HepG2 (cell line): ENCODE measurements around the gene MST1. TPM values are rescaled to one million over a fixed set of nuclear protein-coding genes. Genes with fewer than 3 reads are reported as not detected.

Experiments used
- AGO2 ChIP-seq: fragments of 200-400 bp; formaldehyde crosslinking; optimal IDR thresholded peaks from 2 replicates; pipeline ENCODE3; 2017; ENCODE audit warnings: mild to moderate bottlenecking, low read depth, low read length, moderate library complexity
- ATF2 ChIP-seq: sonication (generic); formaldehyde crosslinking; IDR thresholded peaks from 2 replicates; pipeline ENCODE4 v1.4.0; 2020; ENCODE audit warnings: missing genetic modification reagents
- ETV5 ChIP-seq: IDR thresholded peaks from 2 replicates; pipeline ENCODE4 v1.6.1; 2018; ENCODE audit warnings: missing biosample characterization, missing genetic modification reagents, inconsistent platforms, borderline replicate concordance
- EZH2 ChIP-seq: conservative IDR thresholded peaks from 2 replicates; pipeline ENCODE4 v1.6.1; 2012; ENCODE audit warnings: mild to moderate bottlenecking, low read depth, low read length, moderate library complexity
- GABPA ChIP-seq, 2 experiments: IDR thresholded peaks; 2 replicates each; pipeline ENCODE4 v1.6.1; 2011 to 2016; ENCODE audit warnings: low read depth in 2 of 2, low read length in 1 of 2, missing biosample characterization in 1 of 2, missing genetic modification characterization in 1 of 2
- KLF16 ChIP-seq, 2 experiments: sonication (generic) in 1 of 2; formaldehyde crosslinking in 1 of 2; IDR thresholded peaks; 2 replicates each; pipeline versions ENCODE4 v1.6.1 to v1.8.0; 2016 to 2023; ENCODE audit warnings: missing genetic modification reagents in 2 of 2, missing compliant biosample characterization in 1 of 2
- KMT2B ChIP-seq: IDR thresholded peaks from 2 replicates; pipeline ENCODE4 v1.6.1; 2016; ENCODE audit warnings: missing genetic modification reagents, missing compliant biosample characterization
- PAF1 ChIP-seq: IDR thresholded peaks from 2 replicates; pipeline ENCODE4 v1.6.1; 2016; ENCODE audit warnings: missing genetic modification reagents, missing compliant biosample characterization
- PHF5A ChIP-seq: IDR thresholded peaks from one replicate; pipeline ENCODE4 v1.6.1; 2018; ENCODE audit warnings: low read depth, missing genetic modification reagents; ENCODE audit not compliant: unreplicated experiment
- RFXAP ChIP-seq: sonication (generic); formaldehyde crosslinking; IDR thresholded peaks from 2 replicates; pipeline ENCODE4 v1.4.0; 2020; ENCODE audit warnings: missing genetic modification reagents, borderline replicate concordance
- SMAD3 ChIP-seq: sonication (generic); formaldehyde crosslinking; IDR thresholded peaks from 2 replicates; pipeline ENCODE4 v1.4.0; 2020; ENCODE audit warnings: missing genetic modification reagents
- STAG1 ChIP-seq: sonication (generic); formaldehyde crosslinking; IDR thresholded peaks from 2 replicates; pipeline ENCODE4 v1.4.0; 2020; ENCODE audit warnings: missing genetic modification reagents
- YEATS2 ChIP-seq: sonication (generic); formaldehyde crosslinking; IDR thresholded peaks from 2 replicates; pipeline ENCODE4 v1.4.0; 2020; ENCODE audit warnings: missing genetic modification reagents, borderline replicate concordance
- ZBTB7B ChIP-seq: sonication (generic); formaldehyde crosslinking; IDR thresholded peaks from 2 replicates; pipeline ENCODE4 v1.4.0; 2020; ENCODE audit warnings: missing genetic modification reagents
- ZNF260 ChIP-seq: sonication (generic); formaldehyde crosslinking; IDR thresholded peaks from 2 replicates; pipeline ENCODE4 v1.4.0; 2020; ENCODE audit warnings: missing genetic modification reagents, low read depth, mild to moderate bottlenecking, borderline replicate concordance
- ZNF550 ChIP-seq: sonication (generic); formaldehyde crosslinking; IDR thresholded peaks from 2 replicates; pipeline ENCODE4 v1.4.0; 2020; ENCODE audit warnings: mild to moderate bottlenecking, missing genetic modification reagents, borderline replicate concordance
- ZNF891 ChIP-seq: sonication (generic); formaldehyde crosslinking; IDR thresholded peaks from 2 replicates; pipeline ENCODE4 v1.5.0; 2020; ENCODE audit warnings: mild to moderate bottlenecking, missing genetic modification reagents
- polyA plus RNA-seq, 8 experiments: library from polyadenylated mRNA; depleted of rRNA in 3 of 8; stranded (reverse) in 7 of 8; unstranded in 1 of 8; fragments of >200 nt; fragmentation: Illumina TruSeq in 4 of 8; extraction: Trizol in 4 of 8; gene quantifications; 2 replicates each; pipeline versions ENCODE4 v1.2.1 to v1.2.3, GENCODE V29; 2011 to 2016; ENCODE audit warnings: low read depth in 4 of 8, missing spikeins in 1 of 8, mixed read lengths in 1 of 8; ENCODE audit not compliant: insufficient read depth in 1 of 8
- total RNA-seq, 5 experiments: library from RNA; depleted of rRNA; stranded (reverse); fragments of >200 nt; fragmentation: Illumina TruSeq; extraction: Trizol; gene quantifications; 2 replicates each; pipeline ENCODE4 v1.2.3, GENCODE V29; 2016; ENCODE audit warnings: low read depth in 1 of 5
- TF ChIP-seq, protein P1 (sequence below): sonication (generic); formaldehyde crosslinking; IDR thresholded peaks from 2 replicates; pipeline ENCODE4 v1.4.0; 2020; ENCODE audit warnings: mild to moderate bottlenecking, missing genetic modification reagents
- TF ChIP-seq, protein P2 (sequence below): sonication (generic); formaldehyde crosslinking; IDR thresholded peaks from 2 replicates; pipeline ENCODE4 v1.5.1; 2020; ENCODE audit warnings: missing genetic modification reagents, mild to moderate bottlenecking, borderline replicate concordance
- TF ChIP-seq, protein P3 (sequence below): sonication (generic); formaldehyde crosslinking; IDR thresholded peaks from 2 replicates; pipeline ENCODE4 v1.9.0; 2021; ENCODE audit warnings: missing genetic modification reagents, mild to moderate bottlenecking, borderline replicate concordance
- TF ChIP-seq, protein P4 (sequence below): sonication (generic); formaldehyde crosslinking; IDR thresholded peaks from 2 replicates; pipeline ENCODE4 v1.5.0; 2020; ENCODE audit warnings: missing genetic modification reagents

MST1 gene
- total and polyA plus RNA-seq, 2 of the 13 experiments (the other 11 are each of a cell fraction or from before 2014, with no cell fraction given): 189 to 452 TPM

- peak in 1 of 2 experiments; percentile 69; a peak in 1 of 4 replicates for TF ChIP-seq KLF16 (CRISPR knock-in tag; IDR thresholded peaks at IDR 0.05)
- peak; percentile 69; the same call in 1 of the 2 replicates for TF ChIP-seq YEATS2 (CRISPR knock-in tag)
- no peak for TF ChIP-seq EZH2
- TF ChIP-seq ZNF891 (CRISPR knock-in tag): no peak
- no peak for TF ChIP-seq AGO2
- TF ChIP-seq ZNF260: no peak
- TF ChIP-seq PHF5A (CRISPR knock-in tag): peak; percentile 82
- TF ChIP-seq RFXAP: no peak
- TF ChIP-seq, protein P1, sequence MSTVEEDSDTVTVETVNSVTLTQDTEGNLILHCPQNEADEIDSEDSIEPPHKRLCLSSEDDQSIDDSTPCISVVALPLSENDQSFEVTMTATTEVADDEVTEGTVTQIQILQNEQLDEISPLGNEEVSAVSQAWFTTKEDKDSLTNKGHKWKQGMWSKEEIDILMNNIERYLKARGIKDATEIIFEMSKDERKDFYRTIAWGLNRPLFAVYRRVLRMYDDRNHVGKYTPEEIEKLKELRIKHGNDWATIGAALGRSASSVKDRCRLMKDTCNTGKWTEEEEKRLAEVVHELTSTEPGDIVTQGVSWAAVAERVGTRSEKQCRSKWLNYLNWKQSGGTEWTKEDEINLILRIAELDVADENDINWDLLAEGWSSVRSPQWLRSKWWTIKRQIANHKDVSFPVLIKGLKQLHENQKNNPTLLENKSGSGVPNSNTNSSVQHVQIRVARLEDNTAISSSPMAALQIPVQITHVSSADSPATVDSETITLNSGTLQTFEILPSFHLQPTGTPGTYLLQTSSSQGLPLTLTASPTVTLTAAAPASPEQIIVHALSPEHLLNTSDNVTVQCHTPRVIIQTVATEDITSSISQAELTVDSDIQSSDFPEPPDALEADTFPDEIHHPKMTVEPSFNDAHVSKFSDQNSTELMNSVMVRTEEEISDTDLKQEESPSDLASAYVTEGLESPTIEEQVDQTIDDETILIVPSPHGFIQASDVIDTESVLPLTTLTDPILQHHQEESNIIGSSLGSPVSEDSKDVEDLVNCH: no peak
- TF ChIP-seq PAF1 (CRISPR knock-in tag): no peak
- TF ChIP-seq GABPA (IDR thresholded peaks at IDR 0.05; ENCODE audit: low read depth, low read length): no peak
- TF ChIP-seq GABPA (CRISPR knock-in tag; IDR thresholded peaks at IDR 0.05; ENCODE audit: low read depth): no peak
- TF ChIP-seq ZBTB7B (CRISPR knock-in tag): peak; percentile 91
- peak; percentile 53 for TF ChIP-seq STAG1 (CRISPR knock-in tag)
- TF ChIP-seq KMT2B (CRISPR knock-in tag): 0 out of 2 replicates have a peak, but pooled peaks have one; percentile 31
- peak; percentile 59; the same call in 1 of the 2 replicates for TF ChIP-seq ATF2 (CRISPR knock-in tag)
- TF ChIP-seq, protein P2, sequence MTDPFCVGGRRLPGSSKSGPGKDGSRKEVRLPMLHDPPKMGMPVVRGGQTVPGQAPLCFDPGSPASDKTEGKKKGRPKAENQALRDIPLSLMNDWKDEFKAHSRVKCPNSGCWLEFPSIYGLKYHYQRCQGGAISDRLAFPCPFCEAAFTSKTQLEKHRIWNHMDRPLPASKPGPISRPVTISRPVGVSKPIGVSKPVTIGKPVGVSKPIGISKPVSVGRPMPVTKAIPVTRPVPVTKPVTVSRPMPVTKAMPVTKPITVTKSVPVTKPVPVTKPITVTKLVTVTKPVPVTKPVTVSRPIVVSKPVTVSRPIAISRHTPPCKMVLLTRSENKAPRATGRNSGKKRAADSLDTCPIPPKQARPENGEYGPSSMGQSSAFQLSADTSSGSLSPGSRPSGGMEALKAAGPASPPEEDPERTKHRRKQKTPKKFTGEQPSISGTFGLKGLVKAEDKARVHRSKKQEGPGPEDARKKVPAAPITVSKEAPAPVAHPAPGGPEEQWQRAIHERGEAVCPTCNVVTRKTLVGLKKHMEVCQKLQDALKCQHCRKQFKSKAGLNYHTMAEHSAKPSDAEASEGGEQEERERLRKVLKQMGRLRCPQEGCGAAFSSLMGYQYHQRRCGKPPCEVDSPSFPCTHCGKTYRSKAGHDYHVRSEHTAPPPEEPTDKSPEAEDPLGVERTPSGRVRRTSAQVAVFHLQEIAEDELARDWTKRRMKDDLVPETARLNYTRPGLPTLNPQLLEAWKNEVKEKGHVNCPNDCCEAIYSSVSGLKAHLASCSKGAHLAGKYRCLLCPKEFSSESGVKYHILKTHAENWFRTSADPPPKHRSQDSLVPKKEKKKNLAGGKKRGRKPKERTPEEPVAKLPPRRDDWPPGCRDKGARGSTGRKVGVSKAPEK: no peak
- TF ChIP-seq, protein P3, sequence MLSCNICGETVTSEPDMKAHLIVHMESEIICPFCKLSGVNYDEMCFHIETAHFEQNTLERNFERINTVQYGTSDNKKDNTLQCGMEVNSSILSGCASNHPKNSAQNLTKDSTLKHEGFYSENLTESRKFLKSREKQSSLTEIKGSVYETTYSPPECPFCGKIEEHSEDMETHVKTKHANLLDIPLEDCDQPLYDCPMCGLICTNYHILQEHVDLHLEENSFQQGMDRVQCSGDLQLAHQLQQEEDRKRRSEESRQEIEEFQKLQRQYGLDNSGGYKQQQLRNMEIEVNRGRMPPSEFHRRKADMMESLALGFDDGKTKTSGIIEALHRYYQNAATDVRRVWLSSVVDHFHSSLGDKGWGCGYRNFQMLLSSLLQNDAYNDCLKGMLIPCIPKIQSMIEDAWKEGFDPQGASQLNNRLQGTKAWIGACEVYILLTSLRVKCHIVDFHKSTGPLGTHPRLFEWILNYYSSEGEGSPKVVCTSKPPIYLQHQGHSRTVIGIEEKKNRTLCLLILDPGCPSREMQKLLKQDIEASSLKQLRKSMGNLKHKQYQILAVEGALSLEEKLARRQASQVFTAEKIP: no peak
- TF ChIP-seq, protein P4, sequence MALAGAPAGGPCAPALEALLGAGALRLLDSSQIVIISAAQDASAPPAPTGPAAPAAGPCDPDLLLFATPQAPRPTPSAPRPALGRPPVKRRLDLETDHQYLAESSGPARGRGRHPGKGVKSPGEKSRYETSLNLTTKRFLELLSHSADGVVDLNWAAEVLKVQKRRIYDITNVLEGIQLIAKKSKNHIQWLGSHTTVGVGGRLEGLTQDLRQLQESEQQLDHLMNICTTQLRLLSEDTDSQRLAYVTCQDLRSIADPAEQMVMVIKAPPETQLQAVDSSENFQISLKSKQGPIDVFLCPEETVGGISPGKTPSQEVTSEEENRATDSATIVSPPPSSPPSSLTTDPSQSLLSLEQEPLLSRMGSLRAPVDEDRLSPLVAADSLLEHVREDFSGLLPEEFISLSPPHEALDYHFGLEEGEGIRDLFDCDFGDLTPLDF (CRISPR knock-in tag): no peak
- TF ChIP-seq ETV5 (CRISPR knock-in tag): peak; percentile 66; the same call in 1 of the 2 replicates
- no peak for TF ChIP-seq ZNF550
- peak; percentile 61; the same call in 1 of the 2 replicates for TF ChIP-seq SMAD3 (CRISPR knock-in tag)
Measured at GRCh38 chr3:49668414-49668797, 20.9 kb downstream of the MST1 start (continued).
